Lower lobe of right lung (tissue), 2 donors: ENCODE results near the gene TFAP2C. TPM values are rescaled to one million over a fixed set of nuclear protein-coding genes. Genes with fewer than 3 reads are reported as not detected.

Experiments
- ATAC-seq, 2 donors: fragments of 200-7000 bp; cut with Tn5 transposase; one replicate each; pipeline ENCODE4 v1.9.1; 2020 to 2022; ENCODE audit warnings: mild to moderate bottlenecking in 2 of 2, moderate library complexity in 2 of 2
- DNase-seq: peaks from one replicate; pipeline ENCODE4 v3.0.0-alpha.2; 2020
- H3K27ac ChIP-seq: fragments of 200-600 bp; one replicate; pipeline ENCODE4 v1.8.0; 2022
- H3K27me3 ChIP-seq: fragments of 200-600 bp; one replicate; pipeline ENCODE4 v1.8.0; 2022; ENCODE audit warnings: low read depth
- H3K36me3 ChIP-seq: fragments of 200-600 bp; one replicate; pipeline ENCODE4 v1.8.0; 2022; ENCODE audit warnings: mild to moderate bottlenecking
- H3K4me1 ChIP-seq: fragments of 200-600 bp; one replicate; pipeline ENCODE4 v1.8.0; 2022
- H3K4me3 ChIP-seq: fragments of 200-600 bp; one replicate; pipeline ENCODE4 v1.8.0; 2022; ENCODE audit warnings: mild to moderate bottlenecking
- H3K9me3 ChIP-seq: fragments of 200-600 bp; one replicate; pipeline ENCODE4 v1.8.0; 2022
- CTCF ChIP-seq: fragments of 200-600 bp; IDR thresholded peaks from one replicate; pipeline ENCODE4 v1.8.0; 2022; ENCODE audit warnings: antibody characterized with exemption, mild to moderate bottlenecking
- intact Hi-C: fragments of 100-400 bp; cut with DNase I; formaldehyde crosslinking; loops from one replicate; pipeline ENCODE4 v1.11.0; 2022
- total RNA-seq: library from RNA; stranded (reverse); fragmentation: NEBNext Ultra II Directional; extraction: Animal tissue kit (Norgen Biotek cat#: 25700); gene quantifications from one replicate; pipeline ENCODE4 v1.2.1, GENCODE V29; 2021
- donor health status: DM: no; HTN: yes; CAD: no; lungs with severe emphysema.

TFAP2C gene
- total RNA-seq, 1 donor from 2014 or later, result 4.2 TPM

- Histone ChIP-seq H3K27me3 (peaks cover 11% of the 10 kb centered on the region), H3K4me3 (no peak overlapping the region), H3K36me3 (no peaks in the 10 kb centered on the region), H3K27ac (no peak overlapping the region), H3K9me3 (no peaks in the 10 kb centered on the region), H3K4me1 (no peaks in the 10 kb centered on the region)
- ATAC-seq, result no peak
- no peak for DNase-seq
- intact Hi-C loops, result no loop called here
- TF ChIP-seq CTCF, result no peak
Observed at GRCh38 chr20:56592817-56593216, 36.3 kb upstream of the TFAP2C start.

GRCh38 chr20:56595746-56596475 lies 33.2 kb upstream of the TFAP2C start:
- DNase-seq (no peak), ATAC-seq (no peak)
- peaks cover 11% of the 10 kb centered on the region for H3K27me3 ChIP-seq
- H3K27ac ChIP-seq, result no peak overlapping the region
- intact Hi-C loops, result no loop called here
- H3K4me1 ChIP-seq, result no peaks in the 10 kb centered on the region
- H3K9me3 ChIP-seq, result no peaks in the 10 kb centered on the region
- no peak overlapping the region for H3K4me3 ChIP-seq
- TF ChIP-seq CTCF, result no peak
- H3K36me3 ChIP-seq, result no peaks in the 10 kb centered on the region

- DNase-seq, result no peak
- H3K36me3 ChIP-seq, result no peaks in the 10 kb centered on the region
- H3K27me3 ChIP-seq, result no peaks in the 10 kb centered on the region
- no peaks in the 10 kb centered on the region for H3K4me1 ChIP-seq
- H3K27ac ChIP-seq, result no peak overlapping the region
- no peak for TF ChIP-seq CTCF
- intact Hi-C loops, result no loop called here
- no peaks in the 10 kb centered on the region for H3K9me3 ChIP-seq
- ATAC-seq, result no peak
- no peak overlapping the region for H3K4me3 ChIP-seq
Observed at GRCh38 chr20:56601166-56601565, 27.9 kb upstream of the TFAP2C start.

GRCh38 chr20:56604673-56605072 lies 24.4 kb upstream of the TFAP2C start:
- H3K27ac ChIP-seq, result no peak overlapping the region
- no peaks in the 10 kb centered on the region for H3K36me3 ChIP-seq
- ATAC-seq (no peak), DNase-seq (no peak)
- H3K27me3 ChIP-seq, result no peaks in the 10 kb centered on the region
- no peaks in the 10 kb centered on the region for H3K9me3 ChIP-seq
- no peaks in the 10 kb centered on the region for H3K4me1 ChIP-seq
- no peak for TF ChIP-seq CTCF
- H3K4me3 ChIP-seq, result no peak overlapping the region
- intact Hi-C loops, result no loop called here

- DNase-seq, result no peak
- no peaks in the 10 kb centered on the region for H3K27me3 ChIP-seq
- TF ChIP-seq CTCF, result no peak
- no peak overlapping the region for H3K27ac ChIP-seq
- no peaks in the 10 kb centered on the region for H3K9me3 ChIP-seq
- intact Hi-C loops, result no loop called here
- no peak for ATAC-seq
- no peaks in the 10 kb centered on the region for H3K36me3 ChIP-seq
- no peak overlapping the region for H3K4me3 ChIP-seq
- no peaks in the 10 kb centered on the region for H3K4me1 ChIP-seq
Observed at GRCh38 chr20:56605261-56605996, 23.7 kb upstream of the TFAP2C start.
